HG03521 (cell line): ENCODE results near the gene CD33.
"Not testable (repeated sequence)": the region's sequence is repeated elsewhere in the genome, so short reads cannot be mapped to it uniquely, and the experiment has no call there.

ENCODE experiments used
- ATAC-seq: cut with Tn5 transposase; IDR thresholded peaks from one replicate; pipeline ENCODE4 v1.9.1; 2021; ENCODE audit warnings: mild to moderate bottlenecking, moderate library complexity; ENCODE audit not compliant: unreplicated experiment

The CD33 gene

DNA sequence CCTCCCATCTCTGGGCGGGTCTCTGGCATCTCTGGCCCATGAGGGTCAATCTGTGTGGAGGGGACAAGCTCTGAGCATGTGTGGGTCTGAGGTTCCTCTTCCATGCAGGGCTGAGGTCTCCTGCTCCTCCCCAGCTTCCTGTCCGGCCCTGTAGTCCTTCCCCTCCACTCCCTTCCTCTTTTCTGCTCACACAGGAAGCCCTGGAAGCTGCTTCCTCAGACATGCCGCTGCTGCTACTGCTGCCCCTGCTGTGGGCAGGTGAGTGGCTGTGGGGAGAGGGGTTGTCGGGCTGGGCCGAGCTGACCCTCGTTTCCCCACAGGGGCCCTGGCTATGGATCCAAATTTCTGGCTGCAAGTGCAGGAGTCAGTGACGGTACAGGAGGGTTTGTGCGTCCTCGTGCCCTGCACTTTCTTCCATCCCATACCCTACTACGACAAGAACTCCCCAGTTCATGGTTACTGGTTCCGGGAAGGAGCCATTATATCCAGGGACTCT lies at the start of gene CD33:
TSS of gene CD33 (plus strand) at position 183 of the 496 bp plus-strand sequence. CDS start at position 222, 39 bp downstream.
- ATAC-seq: not testable (repeated sequence)

DNA sequence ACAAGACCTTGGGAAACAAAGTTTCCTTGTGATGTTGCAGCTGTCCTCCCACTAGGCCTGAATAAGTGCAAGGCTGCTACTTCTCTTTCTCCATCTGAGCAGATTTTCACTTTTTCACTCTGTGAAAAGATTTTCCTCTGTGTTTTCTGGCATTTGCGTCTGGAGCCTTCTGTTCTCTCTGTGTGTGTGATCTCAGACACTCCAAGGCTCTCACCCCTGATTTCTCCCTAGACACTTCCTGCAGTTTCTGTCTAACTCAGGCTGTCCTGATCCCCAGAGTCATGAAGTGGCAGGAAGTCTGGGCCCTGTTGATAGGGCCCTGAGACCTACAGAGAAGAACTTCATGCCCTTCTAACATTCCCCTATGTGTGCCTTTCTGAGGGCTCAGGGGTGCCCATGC lies 45.6 kb upstream of the CD33 start:
- ATAC-seq: no peak

DNA sequence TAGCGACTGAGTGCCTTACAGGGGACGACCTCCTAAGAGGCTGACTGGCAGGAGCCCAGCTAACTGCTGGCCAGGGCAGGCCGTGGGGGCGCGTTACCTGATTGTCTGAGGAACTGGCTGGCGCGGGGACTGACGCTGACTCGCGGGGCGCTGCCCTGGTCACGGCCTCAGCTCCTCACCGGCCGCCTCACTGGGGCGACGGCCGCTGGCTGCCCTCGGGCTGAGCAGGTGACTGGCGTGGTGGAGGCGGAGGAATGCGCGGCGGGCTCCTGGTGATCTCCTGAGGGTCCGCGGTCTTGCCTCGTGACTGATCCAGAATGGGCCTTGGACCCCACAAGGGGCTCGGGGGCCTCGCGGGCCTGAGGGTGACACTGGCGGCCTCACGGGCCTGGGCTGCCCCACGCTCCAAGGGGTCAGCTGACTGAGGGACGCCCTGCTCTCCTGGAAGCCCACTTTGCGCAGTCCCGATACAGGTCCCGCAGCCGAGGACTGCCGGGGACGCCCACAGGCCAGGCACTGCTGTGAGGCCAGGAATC lies 43.4 kb upstream of the CD33 start:
- ATAC-seq: no peak

DNA sequence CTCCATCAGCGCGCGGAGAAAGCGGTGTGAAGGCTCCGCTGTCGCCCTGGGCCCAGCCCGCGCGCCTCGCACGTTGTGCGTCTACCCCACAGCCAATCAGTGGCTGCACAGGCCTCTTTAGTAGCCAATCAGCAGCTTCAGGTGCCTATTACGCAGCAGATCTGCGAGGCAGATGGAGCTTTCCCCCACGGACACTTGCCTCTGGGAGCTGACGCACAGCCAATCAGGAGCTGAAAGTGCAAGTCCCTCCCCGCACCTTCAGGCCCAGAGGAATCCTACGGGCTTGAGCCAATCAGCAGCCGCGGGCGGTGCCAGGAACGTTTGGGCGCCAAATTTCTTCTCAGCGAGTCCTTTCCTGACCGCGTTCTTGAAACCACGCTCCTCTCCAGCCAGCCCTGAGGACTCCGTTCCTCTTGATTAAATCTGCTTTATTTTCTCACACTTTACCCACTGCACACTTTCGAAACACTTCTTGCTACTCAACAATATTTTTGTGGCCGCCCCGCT lies 42.9 kb upstream of the CD33 start:
- no peak for ATAC-seq

DNA sequence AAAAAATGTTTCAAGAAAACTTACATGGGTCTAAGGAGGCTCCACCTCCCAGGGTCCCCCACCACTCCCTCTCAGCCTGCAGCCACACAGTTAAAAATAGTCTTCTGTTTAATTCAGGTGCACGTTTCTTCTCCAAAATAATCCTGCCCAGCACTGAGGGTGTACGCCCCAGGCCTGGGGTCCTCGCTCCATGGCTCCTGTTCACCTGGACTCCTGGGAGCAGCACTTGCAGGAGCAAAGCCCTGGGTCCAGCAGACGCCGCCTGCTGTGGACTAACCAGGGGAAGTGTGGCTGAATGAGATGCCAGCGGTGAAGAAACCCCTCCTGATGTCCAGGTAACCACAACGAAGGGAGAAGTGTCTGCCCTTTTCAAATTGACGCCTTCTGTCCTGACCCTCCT lies 41.3 kb upstream of the CD33 start:
- ATAC-seq: no peak

DNA sequence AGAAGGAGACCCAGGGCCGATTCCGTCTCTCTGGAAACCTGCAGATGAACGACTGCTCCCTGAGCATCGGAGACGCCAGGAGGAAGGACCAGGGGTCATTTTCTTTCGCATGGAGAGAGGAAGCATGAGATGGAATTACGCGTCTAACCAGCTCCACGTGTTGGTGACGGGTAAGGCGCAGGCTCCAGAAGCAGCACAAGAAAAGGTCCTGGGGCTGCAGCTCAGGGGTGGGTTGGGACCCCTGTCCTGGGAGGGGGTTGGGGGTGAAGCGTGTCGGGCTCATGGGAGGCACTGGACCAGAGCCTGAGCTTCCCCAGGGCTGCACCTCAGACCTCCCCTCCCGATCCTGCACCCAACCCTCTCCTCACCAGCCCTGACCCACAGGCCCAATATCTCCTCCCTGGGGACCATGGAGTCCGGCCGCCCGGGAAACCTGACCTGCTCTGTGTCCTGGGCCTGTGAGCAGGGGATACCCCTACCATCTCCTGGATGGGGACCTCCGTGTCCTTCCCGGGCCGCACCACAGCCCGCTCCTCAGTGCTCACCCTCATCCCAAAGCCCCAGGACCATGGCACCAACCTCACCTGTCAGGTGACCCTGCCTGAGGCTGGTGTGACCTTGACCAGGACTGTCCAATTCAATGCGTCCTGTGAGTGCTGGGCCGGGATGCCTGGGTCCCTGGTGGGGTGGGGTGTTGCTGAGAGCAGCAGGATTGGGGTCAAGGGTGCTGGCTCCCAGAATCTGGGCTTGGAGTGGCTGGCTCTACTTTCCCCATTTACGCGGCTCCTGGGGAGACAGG lies 39.6 kb upstream of the CD33 start:
- no peak for ATAC-seq

DNA sequence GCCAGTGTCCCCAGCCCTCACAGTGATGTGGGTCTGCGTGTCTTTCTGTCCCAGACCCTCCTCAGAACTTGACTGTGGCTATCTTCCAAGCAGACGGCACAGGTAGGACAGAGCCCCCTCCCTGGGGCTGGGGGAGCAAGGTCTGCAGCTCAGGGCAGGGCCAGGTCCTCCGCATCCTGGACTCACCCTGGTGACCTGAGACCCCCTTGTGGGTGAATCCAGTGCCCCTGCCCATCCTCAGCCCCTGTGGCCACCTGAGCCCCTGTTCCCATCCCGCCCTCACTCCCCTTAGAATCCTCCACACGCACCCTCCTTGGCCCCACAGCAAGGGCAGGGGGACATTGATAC lies 39.0 kb upstream of the CD33 start:
- no peak for ATAC-seq

DNA sequence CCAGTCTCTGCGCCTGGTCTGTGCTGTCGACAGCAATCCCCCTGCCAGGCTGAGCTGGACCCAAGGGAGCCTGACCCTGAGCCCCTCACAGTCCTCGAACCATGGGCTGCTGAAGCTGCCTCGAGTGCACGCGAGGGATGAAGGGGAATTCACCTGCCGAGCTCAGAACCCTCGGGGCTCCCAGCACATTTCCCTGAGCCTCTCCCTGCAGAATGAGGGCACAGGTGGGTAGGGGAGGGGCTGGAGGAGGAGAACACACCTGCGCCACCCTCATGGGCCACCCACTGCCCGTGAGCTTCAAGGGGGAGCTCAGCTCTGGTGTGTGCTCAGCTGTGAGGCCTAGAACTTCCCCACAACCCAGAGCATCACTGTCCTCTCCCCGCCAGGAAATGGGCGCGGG lies 38.6 kb upstream of the CD33 start:
- ATAC-seq: no peak

DNA sequence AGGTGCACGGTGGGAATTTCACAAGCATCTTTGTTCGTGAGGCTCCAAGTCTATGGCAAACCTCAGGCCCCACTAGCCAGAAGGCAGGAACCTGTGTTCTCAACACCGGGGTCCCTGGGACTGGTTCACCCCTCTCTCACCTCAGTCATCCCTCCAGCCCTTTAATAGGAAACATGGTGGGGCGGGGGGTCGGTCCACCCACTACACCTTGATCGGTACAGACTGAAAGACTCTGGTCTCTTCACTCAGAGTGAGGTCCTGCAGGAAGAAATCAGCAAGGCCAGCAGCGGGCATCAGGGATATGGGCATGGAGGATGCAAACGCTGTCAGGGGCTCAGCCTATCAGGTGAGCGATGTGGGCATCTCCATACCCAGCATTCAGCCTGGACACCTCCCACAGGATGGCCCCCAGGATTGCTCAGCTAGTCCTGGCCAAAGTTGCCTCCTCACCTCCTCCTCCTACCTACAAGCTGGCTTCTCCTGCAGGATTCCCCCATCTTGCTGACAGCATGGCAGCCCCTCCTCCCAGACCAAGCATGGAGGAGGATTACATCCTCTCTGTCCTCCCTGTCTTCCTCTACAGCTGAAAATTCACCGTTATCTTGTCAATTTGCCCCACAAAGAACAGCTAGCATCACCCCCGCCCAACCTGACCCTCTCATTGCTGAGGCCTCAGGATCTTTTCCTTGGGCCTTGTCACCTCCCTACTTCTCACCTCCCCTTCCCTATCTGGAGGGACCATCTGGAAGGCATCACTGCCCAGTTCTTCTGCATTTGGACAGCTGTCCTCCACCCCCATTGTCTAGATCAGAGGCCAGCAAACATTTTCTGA lies 37.3 kb upstream of the CD33 start:
- no peak for ATAC-seq

DNA sequence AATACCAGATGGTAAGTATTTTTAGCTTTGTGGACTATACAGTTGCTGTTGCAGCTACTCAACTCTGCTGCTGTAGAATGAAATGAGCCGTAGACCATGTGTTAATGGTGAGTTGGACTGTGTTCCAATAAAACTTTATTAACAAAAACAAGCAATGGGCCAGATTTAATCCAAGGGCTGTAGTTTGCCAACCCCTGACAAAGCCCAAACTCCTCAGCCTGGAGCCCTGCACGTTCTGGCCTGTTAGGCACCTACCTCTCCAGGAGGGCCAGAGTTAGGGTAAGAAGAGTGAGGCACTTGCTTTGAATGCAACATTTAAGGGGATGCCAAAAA lies 36.7 kb upstream of the CD33 start:
- ATAC-seq: no peak

DNA sequence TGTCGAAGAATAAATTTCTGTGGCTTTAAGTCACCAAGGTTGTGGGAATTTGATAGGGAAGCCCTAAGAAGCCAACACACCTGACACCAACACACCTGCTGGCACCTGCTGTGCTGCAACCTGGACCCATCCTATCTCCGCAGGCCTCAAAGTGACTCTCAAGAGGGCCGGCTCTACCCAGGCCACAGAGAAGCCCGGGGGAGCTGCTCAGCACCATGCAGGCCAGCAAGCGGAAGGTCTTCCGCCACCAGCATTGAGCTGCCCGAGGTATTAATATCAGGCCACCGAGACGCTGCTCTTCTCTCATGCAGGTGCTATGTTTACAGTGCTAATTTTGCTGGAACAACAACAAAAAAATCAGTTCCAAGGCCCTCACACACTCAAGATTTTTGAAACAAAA lies 32.2 kb upstream of the CD33 start:
- ATAC-seq: no peak

DNA sequence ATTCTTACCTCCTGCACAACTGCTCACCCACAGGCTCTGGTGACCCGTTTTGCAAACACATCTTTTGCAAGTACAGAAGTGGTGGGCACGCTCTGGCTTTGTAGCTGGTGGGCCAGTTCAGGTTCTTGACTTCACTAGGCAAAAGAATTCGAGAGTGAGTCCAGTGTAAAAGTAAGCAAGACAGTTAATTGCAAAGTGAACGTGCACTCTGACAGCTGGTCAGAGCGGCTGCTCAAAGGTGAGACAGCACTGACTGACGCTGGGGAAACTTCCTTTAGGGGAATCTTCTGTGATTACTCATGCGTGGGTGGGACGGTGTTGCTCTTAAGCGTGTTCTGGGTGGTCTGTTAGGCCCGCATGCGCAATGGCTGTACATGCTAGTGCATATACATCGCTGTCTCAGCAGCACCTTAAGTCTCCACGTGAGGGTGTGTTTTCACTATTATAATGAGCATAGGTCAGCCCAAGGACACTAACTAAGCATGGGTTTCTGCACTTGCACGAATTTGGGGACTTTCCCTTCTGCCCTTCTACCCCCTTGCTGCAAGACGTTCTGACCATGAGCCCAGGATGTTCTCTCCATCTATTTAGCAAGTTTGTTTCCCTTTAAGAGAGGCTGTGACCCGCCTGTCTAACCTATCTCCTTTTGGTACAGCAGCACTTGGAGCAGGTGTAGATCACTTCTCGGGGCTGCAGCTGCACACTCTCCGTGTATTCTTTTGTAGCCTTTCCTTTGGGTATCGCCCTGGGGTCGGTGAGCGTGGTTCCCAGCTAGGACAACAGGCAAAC lies 30.2 kb upstream of the CD33 start:
- ATAC-seq: no peak

DNA sequence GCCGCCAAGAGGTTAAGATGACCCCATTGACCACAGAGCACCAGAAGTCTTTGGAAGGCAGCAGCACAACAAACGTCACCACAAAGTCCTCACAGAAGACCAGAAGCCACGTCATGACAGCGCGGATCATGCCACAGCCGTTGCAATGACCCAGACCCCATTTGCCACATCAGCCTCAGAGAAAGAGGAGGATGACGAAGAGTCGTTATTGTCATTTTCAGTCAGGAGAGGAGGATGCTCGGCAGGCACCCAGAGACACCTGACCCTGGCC lies 29.6 kb upstream of the CD33 start:
- no peak for ATAC-seq

DNA sequence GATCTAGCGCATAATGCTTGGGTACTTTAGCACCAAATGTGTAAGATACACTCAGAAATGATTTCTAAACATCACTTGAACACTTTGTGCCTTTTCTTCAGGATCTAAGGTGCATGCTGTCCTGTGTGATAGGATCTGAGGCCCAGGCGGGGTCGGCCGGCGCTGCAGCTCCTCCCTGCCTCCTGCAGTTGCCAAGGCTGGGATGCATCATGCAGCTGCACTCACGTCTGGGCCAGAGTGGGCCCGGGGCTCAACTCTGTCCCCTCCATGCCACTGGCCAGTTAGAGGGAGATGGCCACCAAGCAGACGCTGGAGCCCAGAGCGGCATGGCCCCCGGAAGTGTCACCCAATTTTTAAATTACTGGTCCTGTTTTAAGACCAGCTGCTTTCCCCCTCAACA lies 29.3 kb upstream of the CD33 start:
- no peak for ATAC-seq

DNA sequence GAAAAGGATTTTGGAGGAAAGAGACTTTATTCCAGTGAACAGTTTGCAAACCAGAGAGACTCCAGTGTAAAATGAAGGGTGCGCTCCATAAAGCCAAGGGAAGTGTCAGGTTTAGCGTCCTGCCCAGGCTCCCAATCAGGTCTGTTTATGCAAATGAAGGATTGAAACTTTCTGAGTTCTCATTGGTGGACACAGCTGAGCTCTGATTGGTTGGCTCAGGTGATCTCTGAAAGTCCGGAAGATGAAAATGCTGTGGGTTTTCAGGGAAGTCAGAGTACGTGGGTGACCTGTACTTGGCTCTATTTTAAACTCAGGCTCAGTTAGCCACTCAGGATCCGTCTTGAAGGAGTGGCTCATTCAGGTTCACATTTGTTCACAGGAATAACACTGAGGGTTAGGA lies 28.7 kb upstream of the CD33 start:
- ATAC-seq: no peak

DNA sequence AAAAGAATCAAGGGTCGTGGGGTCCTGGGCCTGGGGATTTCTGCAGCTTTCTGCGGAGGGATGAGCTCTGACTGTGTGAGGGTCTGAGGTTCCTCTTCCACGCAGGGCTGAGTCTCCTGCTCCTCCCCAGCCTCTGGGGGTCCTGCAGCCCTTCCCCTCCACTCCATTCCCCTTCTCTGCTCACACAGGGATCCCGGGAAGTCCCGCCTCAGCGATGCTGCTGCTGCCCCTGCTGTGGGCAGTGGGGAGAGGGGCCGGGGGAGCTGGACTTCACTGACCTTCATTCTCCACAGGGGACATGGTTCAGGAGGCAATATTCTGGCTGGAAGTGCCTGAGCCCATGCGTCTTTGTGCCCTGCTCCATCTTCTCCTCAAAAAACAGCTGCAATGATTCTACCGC lies 26.2 kb upstream of the CD33 start:
- no peak for ATAC-seq

DNA sequence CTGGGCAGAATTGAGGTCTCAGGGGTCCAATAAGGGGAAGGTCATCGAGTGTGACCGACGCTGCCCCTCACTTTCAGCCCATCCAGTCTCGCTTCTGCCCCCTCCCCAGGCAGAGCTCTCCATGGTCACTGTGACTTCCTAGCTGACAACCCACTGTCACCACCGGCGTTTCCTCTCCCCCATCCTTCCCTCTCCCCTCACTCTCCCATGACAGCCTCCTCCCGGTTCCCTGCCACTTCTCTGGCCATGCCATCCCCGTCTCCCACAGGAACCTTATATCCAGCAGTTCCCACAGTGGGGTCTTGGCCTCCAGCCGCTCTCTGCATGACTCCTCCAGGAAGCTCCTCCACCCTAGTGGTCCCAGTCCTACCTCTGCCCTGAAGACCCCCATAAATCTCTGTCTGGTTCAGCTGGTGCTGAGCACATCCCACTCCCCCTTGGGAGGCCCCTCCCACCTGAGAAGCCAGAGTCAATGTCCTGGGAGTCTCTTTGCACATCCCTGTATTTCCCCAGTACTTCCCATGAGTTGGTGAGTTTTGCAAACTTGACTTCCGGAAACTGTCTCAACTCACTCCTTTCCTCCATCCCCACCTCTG lies 24.7 kb upstream of the CD33 start:
- ATAC-seq: no peak

DNA sequence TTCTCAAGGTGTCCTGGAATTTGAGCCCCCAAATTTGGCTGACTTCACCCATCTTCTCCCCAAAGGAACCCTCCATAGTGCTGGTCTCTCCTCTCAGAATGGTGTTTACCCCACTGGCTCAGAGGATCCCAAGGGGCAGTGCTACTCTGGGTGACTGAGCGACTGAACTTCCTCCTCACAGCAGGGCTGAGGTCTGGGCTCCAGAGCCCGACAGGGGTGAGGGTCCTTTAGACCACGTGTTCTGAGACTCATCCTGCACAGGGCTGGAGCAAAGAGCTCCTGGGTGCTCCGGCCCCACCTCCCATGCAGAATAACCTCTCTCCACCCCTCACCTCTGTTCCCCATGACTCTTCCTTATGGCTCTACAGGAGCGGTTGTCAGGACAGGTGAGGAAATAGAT lies 23.2 kb upstream of the CD33 start:
- ATAC-seq: no peak

DNA sequence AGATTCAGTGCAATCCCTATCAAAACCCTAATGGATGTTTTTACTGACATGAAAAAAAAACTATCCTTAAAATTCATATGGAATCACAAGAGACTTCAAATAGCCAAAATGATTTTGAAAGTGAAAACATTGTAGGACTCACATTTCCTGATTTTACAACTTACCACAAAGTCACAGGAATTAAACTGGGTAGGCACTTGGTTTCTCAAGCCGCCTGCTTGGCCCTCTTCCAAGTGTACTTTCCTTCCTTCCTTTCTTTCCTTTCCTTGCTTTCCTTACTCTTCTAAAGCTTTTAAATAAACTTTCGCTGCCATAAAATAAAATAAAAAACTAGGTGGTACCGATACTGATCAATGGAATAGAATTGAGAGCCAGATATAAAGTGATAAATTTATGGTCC lies 21.0 kb upstream of the CD33 start:
- ATAC-seq: no peak

DNA sequence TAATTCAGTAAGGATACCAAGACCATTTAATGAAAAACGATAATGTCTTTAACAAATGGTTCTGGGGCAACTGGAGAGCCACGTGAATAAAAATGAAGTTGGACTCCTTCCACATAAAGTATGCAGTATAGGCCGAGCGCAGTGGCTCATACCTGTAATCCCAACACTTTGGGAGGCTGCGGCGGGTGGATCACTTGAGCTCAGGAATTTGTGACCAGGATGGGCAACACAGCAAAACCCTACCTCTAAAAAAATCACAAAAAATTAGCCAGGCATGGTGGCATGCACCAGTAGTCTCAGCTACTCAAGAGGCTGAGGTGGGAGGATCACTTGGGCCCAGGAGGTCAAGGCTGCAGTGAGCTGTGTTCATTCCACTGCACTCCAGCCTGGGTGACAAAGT lies 20.6 kb upstream of the CD33 start:
- ATAC-seq: no peak

DNA sequence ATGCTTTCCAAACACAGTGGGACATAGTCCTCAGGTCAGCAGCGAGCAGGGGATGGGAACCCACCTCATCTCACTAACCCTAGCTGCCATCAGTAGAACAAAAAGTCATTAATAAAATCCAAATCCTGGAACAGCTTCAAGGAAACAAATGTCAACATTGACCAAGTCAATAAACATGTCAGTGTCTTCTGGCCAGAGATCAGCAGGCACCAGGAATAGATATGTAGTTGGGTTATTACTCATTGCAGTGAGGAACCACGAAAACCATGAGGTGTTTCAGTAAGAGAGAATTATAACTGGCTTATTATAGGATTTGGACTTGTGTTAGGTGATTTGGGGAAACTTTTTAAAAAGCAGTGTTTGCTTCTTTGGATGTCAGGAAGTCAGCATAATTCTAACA lies 17.1 kb upstream of the CD33 start:
- ATAC-seq: no peak
